Fibroblast of skin of left quadriceps (primary cell): ENCODE measurements around the gene ZNF564.
"Not testable (repeated sequence)": the region's sequence is repeated elsewhere in the genome, so short reads cannot be mapped to it uniquely, and the experiment has no call there.

Source experiments
- DNase-seq, 2 experiments: peaks; one replicate each; pipeline ENCODE4 v3.0.0-alpha.2; 2013; ENCODE audit warnings: low read depth in 2 of 2

ZNF564 gene

GRCh38 chr19:12497032-12497431 is 54.2 kb downstream of the ZNF564 start:
- DNase-seq = no peak

- DNase-seq = no peak
Measured at GRCh38 chr19:12496480-12496879, 54.8 kb downstream of the ZNF564 start.

- peak; percentile 49 to 50 for DNase-seq
Measured at GRCh38 chr19:12495002-12495802, 56.1 kb downstream of the ZNF564 start.

- no peak for DNase-seq
Measured at GRCh38 chr19:12494260-12494860, 56.9 kb downstream of the ZNF564 start.

- not testable (repeated sequence) for DNase-seq
Measured at GRCh38 chr19:12486265-12486783, 65.0 kb downstream of the ZNF564 start.

GRCh38 chr19:12485571-12485970 is 65.7 kb downstream of the ZNF564 start:
- no peak for DNase-seq

- DNase-seq = no peak
Measured at GRCh38 chr19:12485052-12485416, 66.2 kb downstream of the ZNF564 start.

GRCh38 chr19:12484371-12485051 is 66.8 kb downstream of the ZNF564 start, which contains the start of gene ZNF709:
ZNF709 (minus strand) TSS chr19:12484816; CDS start chr19:12484657, 159 bp downstream.
- DNase-seq = peak; percentile 63 to 64

- DNase-seq = no peak
Measured at GRCh38 chr19:12484011-12484370, 67.3 kb downstream of the ZNF564 start.

- no peak for DNase-seq
Measured at GRCh38 chr19:12482509-12482886, 68.8 kb downstream of the ZNF564 start.

GRCh38 chr19:12481781-12482508 is 69.3 kb downstream of the ZNF564 start:
- DNase-seq = no peak

GRCh38 chr19:12478234-12478941 is 72.9 kb downstream of the ZNF564 start:
- DNase-seq = no peak
